ENCODE results near the gene CALCOCO1. TPM values are rescaled to one million over a fixed set of nuclear protein-coding genes. Genes with fewer than 3 reads are reported as not detected.
A peak's percentile ranks its signal among the peaks of the same experiment; 100 is the strongest.

The CALCOCO1 gene
- total RNA-seq, 1 experiment from 2014 or later: 20.4 TPM

DNA sequence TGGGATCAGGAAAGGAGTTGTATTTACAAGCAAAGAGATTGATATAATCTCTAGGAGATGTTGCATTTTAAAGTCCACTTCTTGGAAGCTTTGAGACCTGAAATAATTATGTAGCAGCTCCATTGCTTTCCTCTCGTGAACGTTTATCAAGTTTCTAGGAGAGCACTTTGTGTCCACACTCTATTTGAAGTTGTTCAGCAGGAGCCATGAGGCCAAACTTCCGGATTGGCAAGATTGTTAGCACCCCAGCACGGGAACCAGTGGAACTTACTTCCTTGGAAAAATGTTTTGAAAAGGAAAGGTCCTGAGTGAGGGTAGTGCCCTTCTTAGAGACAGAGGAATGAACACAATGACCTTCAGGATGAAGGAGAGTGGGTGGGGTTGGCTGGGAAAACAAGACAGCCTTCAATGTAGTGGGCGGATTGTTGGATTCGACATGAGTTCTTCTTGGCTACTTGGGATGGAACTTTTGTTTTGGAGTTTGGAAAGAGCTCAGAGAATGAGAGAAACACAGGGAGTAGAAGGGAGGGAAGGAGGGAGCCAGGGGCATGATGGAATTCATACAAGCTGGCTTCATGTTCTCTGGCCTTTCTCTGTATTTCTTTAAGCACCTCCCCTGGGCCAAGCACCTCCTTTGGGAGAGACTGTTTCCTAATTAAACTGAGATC lies 48.4 kb upstream of the CALCOCO1 start:
- ChIA-PET CTCF (no interaction called here), POLR2A (ENCODE audit: unreplicated experiment) (no interaction called here)
- intact Hi-C loops (cut with micrococcal nuclease): no loop called here
- no peak for DNase-seq
- no TSS peak for BruUV-seq (replicated peaks)
- no peaks in the 10 kb centered on the region for H3K79me2 ChIP-seq (ENCODE audit: low read length)
- H4K20me1 ChIP-seq (ENCODE audit: low read length): no peaks in the 10 kb centered on the region
- H3F3A ChIP-seq (ENCODE audit: low read length, unreplicated experiment): no peaks in the 10 kb centered on the region
- peaks cover 41% of the 10 kb centered on the region for H3K4me1 ChIP-seq (ENCODE audit: insufficient read depth, low read length)
- no peaks in the 10 kb centered on the region for H3K27me3 ChIP-seq (ENCODE audit: low read length)
- no peak overlapping the region for H3K27ac ChIP-seq (ENCODE audit: low read length)
- H3K36me3 ChIP-seq (ENCODE audit: low read depth, low read length): no peaks in the 10 kb centered on the region
- no peak overlapping the region for H2AFZ ChIP-seq (ENCODE audit: low read length)
- H3K4me2 ChIP-seq (ENCODE audit: low read length): no peak overlapping the region
- no peak overlapping the region for H3K9ac ChIP-seq (ENCODE audit: low read length)
- no peaks in the 10 kb centered on the region for H3K9me2 ChIP-seq (replicated peaks; ENCODE audit: low read length)
- TF ChIP-seq EZH2phosphoT487 (IDR thresholded peaks at IDR 0.05; ENCODE audit: borderline replicate concordance, low read length) (no peak), EZH2 (IDR thresholded peaks at IDR 0.05; ENCODE audit: low read length, unreplicated experiment) (no peak)
- TF ChIP-seq, protein P1, sequence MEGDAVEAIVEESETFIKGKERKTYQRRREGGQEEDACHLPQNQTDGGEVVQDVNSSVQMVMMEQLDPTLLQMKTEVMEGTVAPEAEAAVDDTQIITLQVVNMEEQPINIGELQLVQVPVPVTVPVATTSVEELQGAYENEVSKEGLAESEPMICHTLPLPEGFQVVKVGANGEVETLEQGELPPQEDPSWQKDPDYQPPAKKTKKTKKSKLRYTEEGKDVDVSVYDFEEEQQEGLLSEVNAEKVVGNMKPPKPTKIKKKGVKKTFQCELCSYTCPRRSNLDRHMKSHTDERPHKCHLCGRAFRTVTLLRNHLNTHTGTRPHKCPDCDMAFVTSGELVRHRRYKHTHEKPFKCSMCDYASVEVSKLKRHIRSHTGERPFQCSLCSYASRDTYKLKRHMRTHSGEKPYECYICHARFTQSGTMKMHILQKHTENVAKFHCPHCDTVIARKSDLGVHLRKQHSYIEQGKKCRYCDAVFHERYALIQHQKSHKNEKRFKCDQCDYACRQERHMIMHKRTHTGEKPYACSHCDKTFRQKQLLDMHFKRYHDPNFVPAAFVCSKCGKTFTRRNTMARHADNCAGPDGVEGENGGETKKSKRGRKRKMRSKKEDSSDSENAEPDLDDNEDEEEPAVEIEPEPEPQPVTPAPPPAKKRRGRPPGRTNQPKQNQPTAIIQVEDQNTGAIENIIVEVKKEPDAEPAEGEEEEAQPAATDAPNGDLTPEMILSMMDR (conservative IDR thresholded peaks at IDR 0.05; ENCODE audit: low read depth, low read length): no peak
- no peak for ATAC-seq
- H3K4me3 ChIP-seq (ENCODE audit: low read length): no peak overlapping the region
- no peaks in the 10 kb centered on the region for H3K9me3 ChIP-seq (ENCODE audit: low read length)

DNA sequence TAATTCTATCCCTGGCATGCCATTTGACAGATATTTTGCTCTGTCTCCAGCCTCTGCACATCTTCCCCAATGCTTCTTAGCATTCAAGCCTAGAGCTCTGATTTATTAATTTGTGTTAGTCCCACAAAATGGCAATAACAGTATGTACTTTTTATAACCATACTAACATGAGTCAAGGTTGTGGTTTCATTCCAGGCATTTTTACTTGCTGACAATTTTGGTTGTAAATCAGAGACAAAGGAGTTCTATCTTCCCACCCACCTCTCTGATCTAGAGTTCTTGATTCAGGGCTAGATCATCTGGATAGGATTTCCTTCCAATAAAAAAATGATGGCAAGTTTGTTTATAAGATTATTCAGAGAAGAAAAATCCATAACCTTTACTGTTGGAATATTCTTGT lies 43.0 kb upstream of the CALCOCO1 start:
- Histone ChIP-seq H3K79me2 (ENCODE audit: low read length) (no peaks in the 10 kb centered on the region), H3K9me3 (ENCODE audit: low read length) (no peaks in the 10 kb centered on the region), H2AFZ (ENCODE audit: low read length) (no peak overlapping the region), H3K4me2 (ENCODE audit: low read length) (peak overlapping the region; percentile 66), H3K36me3 (ENCODE audit: low read depth, low read length) (no peaks in the 10 kb centered on the region), H3K9me2 (replicated peaks; ENCODE audit: low read length) (no peaks in the 10 kb centered on the region), H3K27me3 (ENCODE audit: low read length) (no peaks in the 10 kb centered on the region), H4K20me1 (ENCODE audit: low read length) (no peaks in the 10 kb centered on the region), H3K27ac (ENCODE audit: low read length) (peak overlapping the region; percentile 80), H3F3A (ENCODE audit: low read length, unreplicated experiment) (no peaks in the 10 kb centered on the region), H3K9ac (ENCODE audit: low read length) (no peak overlapping the region), H3K4me3 (ENCODE audit: low read length) (no peak overlapping the region), H3K4me1 (ENCODE audit: insufficient read depth, low read length) (peaks cover 40% of the 10 kb centered on the region)
- no TSS peak for BruUV-seq (replicated peaks)
- peak; percentile 97 for DNase-seq
- CTCF ChIA-PET: interaction anchor here (1.0 kb wide), 1 partner anchor 34 kb away, joined by 3 read pairs; no protein-coding TSS in a partner anchor
- intact Hi-C loops (cut with micrococcal nuclease): loop anchor here (1.0 to 2.0 kb wide), 3 partner anchors 55 to 209 kb away; partner anchors contain the start of gene HOXC13
- TF ChIP-seq, protein P1 (conservative IDR thresholded peaks at IDR 0.05; ENCODE audit: low read depth, low read length): no peak
- no peak for TF ChIP-seq EZH2phosphoT487 (IDR thresholded peaks at IDR 0.05; ENCODE audit: borderline replicate concordance, low read length)
- no peak for TF ChIP-seq EZH2 (IDR thresholded peaks at IDR 0.05; ENCODE audit: low read length, unreplicated experiment)
- POLR2A ChIA-PET (ENCODE audit: unreplicated experiment): no interaction called here
- ATAC-seq: peak; percentile 91

DNA sequence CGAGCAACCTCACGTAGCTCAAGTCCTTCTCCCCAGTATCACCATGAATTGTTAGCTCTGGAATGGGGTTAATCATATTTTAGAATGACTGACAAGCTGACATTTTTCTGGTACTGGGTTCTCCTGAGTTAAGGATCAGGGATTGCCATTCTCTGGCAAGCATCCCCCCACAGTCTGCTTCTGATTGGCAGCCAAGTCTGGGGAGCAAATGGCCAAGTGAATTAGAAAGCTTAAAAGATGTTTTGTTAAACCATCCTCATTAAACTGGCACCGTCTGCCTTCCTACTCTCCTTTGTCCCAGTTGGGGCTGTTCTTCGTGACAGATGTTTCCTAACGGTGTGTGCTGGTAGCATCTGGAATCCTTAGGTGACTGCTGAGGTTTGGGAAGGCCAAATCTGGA lies 41.7 kb upstream of the CALCOCO1 start:
- Histone ChIP-seq H3K4me3 (ENCODE audit: low read length) (no peak overlapping the region), H2AFZ (ENCODE audit: low read length) (no peak overlapping the region), H3K9ac (ENCODE audit: low read length) (no peak overlapping the region), H3K36me3 (ENCODE audit: low read depth, low read length) (no peaks in the 10 kb centered on the region), H3K27ac (ENCODE audit: low read length) (peak overlapping the region; percentile 78), H3K27me3 (ENCODE audit: low read length) (no peaks in the 10 kb centered on the region), H3K4me1 (ENCODE audit: insufficient read depth, low read length) (peaks cover 40% of the 10 kb centered on the region), H3F3A (ENCODE audit: low read length, unreplicated experiment) (no peaks in the 10 kb centered on the region), H3K9me2 (replicated peaks; ENCODE audit: low read length) (no peaks in the 10 kb centered on the region), H3K4me2 (ENCODE audit: low read length) (no peak overlapping the region; the same call in 1 of the 2 replicates), H4K20me1 (ENCODE audit: low read length) (no peaks in the 10 kb centered on the region), H3K79me2 (ENCODE audit: low read length) (no peaks in the 10 kb centered on the region), H3K9me3 (ENCODE audit: low read length) (no peaks in the 10 kb centered on the region)
- ChIA-PET CTCF (no interaction called here), POLR2A (ENCODE audit: unreplicated experiment) (no interaction called here)
- no peak for ATAC-seq
- no TSS peak for BruUV-seq (replicated peaks)
- DNase-seq: no peak
- TF ChIP-seq EZH2phosphoT487 (IDR thresholded peaks at IDR 0.05; ENCODE audit: borderline replicate concordance, low read length) (no peak), EZH2 (IDR thresholded peaks at IDR 0.05; ENCODE audit: low read length, unreplicated experiment) (no peak)
- TF ChIP-seq, protein P1 (conservative IDR thresholded peaks at IDR 0.05; ENCODE audit: low read depth, low read length): no peak
- intact Hi-C loops (cut with micrococcal nuclease): loop anchor here (5.0 kb wide), 1 partner anchor 433 kb away; no protein-coding TSS in a partner anchor
